K562 (cell line): ENCODE results near the gene COQ9. TPM values are rescaled to one million over a fixed set of nuclear protein-coding genes. Genes with fewer than 3 reads are reported as not detected.

Source experiments
- BHLHE40 ChIP-seq: IDR thresholded peaks from 2 replicates; pipeline ENCODE4 v1.6.1; 2011; ENCODE audit warnings: low read length, improper control_type of control experiment
- CXXC5 ChIP-seq: fragments of 250-450 bp; sonication (Bioruptor Pico); IDR thresholded peaks from 2 replicates; pipeline ENCODE4 v1.8.0; 2022; ENCODE audit warnings: inconsistent platforms, mild to moderate bottlenecking, moderate library complexity
- EZH2 ChIP-seq: IDR thresholded peaks from 2 replicates; pipeline ENCODE4 v1.6.1; 2012; ENCODE audit warnings: low read depth, mild to moderate bottlenecking, inconsistent platforms, low read length, borderline replicate concordance
- GATA2 ChIP-seq: sonication (generic); formaldehyde crosslinking; IDR thresholded peaks from 2 replicates; pipeline ENCODE4 v1.4.0; 2020; ENCODE audit warnings: mild to moderate bottlenecking, missing genetic modification reagents
- GTF2A2 ChIP-seq: IDR thresholded peaks from 2 replicates; pipeline ENCODE4 v1.6.1; 2016; ENCODE audit warnings: mild to moderate bottlenecking, missing genetic modification characterization, missing compliant biosample characterization
- NR2C2 ChIP-seq, 2 experiments: fragments of 200-800 bp in 1 of 2; sonication (Bioruptor generic) in 1 of 2; sonication (generic) in 1 of 2; formaldehyde crosslinking in 1 of 2; IDR thresholded peaks; 2 replicates each; pipeline versions ENCODE4 v1.6.1 to v1.8.0; 2016 to 2022; ENCODE audit warnings: mild to moderate bottlenecking in 1 of 2, missing compliant biosample characterization in 1 of 2, missing genetic modification characterization in 1 of 2, missing genetic modification reagents in 1 of 2
- PHF20 ChIP-seq: fragments of 450-650 bp; IDR thresholded peaks from 2 replicates; pipeline ENCODE4 v1.6.1; 2018; ENCODE audit not compliant: partially characterized antibody
- RBFOX2 ChIP-seq: fragments of 200-400 bp; formaldehyde crosslinking; IDR thresholded peaks from 2 replicates; pipeline ENCODE4 v1.6.1; 2017; ENCODE audit warnings: low read depth, mild to moderate bottlenecking, low read length, moderate library complexity
- SRSF1 ChIP-seq: fragments of 200-400 bp; formaldehyde crosslinking; IDR thresholded peaks from 2 replicates; pipeline ENCODE4 v1.6.1; 2017; ENCODE audit warnings: mild to moderate bottlenecking, low read depth, low read length, moderate library complexity
- TBL1XR1 ChIP-seq, 2 experiments: IDR thresholded peaks; 2 replicates each; pipeline ENCODE4 v1.6.1; 2012; ENCODE audit warnings: improper control_type of control experiment in 2 of 2, low read length in 2 of 2, mild to moderate bottlenecking in 1 of 2
- TCF3 ChIP-seq: sonication (generic); formaldehyde crosslinking; IDR thresholded peaks from 2 replicates; pipeline ENCODE4 v1.4.0; 2020; ENCODE audit warnings: mild to moderate bottlenecking, missing genetic modification reagents
- polyA plus RNA-seq, 8 experiments: library from polyadenylated mRNA; depleted of rRNA in 4 of 8; stranded (reverse) in 5 of 8; unstranded in 3 of 8; fragments of >200 nt; fragmentation: Nextera tagmentation in 2 of 8; fragmentation: Illumina TruSeq in 1 of 8; extraction: Ambion mirVana in 2 of 8; extraction: Trizol in 1 of 8; gene quantifications; 2 replicates each; pipeline versions ENCODE4 v1.2.1 to v1.2.3, GENCODE V29; 2011 to 2014; ENCODE audit warnings: inconsistent platforms in 1 of 8, missing spikeins in 1 of 8
- total RNA-seq, 7 experiments: library from RNA; depleted of rRNA in 6 of 7; stranded (reverse); fragments of >200 nt in 6 of 7; fragmentation: Illumina TruSeq in 2 of 7; extraction: Trizol in 2 of 7; gene quantifications; 2 replicates each; pipeline versions ENCODE4 v1.2.1 to v1.2.3, GENCODE V29; 2011 to 2021; ENCODE audit warnings: low replicate concordance in 1 of 7
- TF ChIP-seq, protein P1 (sequence below): fragments of 200-800 bp; sonication (Bioruptor generic); IDR thresholded peaks from 2 replicates; pipeline ENCODE4 v1.6.1; 2017; ENCODE audit warnings: missing genetic modification characterization, missing compliant biosample characterization
- TF ChIP-seq, protein P2 (sequence below): fragments of 450-650 bp; formaldehyde crosslinking; IDR thresholded peaks from 2 replicates; pipeline ENCODE4 v1.4.0; 2022; ENCODE audit warnings: missing genetic modification characterization
- TF ChIP-seq, protein P3 (sequence below): sonication (generic); formaldehyde crosslinking; IDR thresholded peaks from 2 replicates; pipeline ENCODE4 v1.8.0; 2022; ENCODE audit warnings: mild to moderate bottlenecking, low read depth, missing genetic modification reagents
- TF ChIP-seq, protein P4 (sequence below), 2 experiments: fragments of 450-650 bp; conservative IDR thresholded peaks; 2 replicates each; pipeline ENCODE4 v1.6.1; 2017; ENCODE audit warnings: mild to moderate bottlenecking in 2 of 2, moderate library complexity in 2 of 2

The COQ9 gene
- total and polyA plus RNA-seq, 9 of the 15 experiments (the other 6 are each of a cell fraction or from before 2014, with no cell fraction given) = 35.0 to 139 (median 71.4) TPM

DNA sequence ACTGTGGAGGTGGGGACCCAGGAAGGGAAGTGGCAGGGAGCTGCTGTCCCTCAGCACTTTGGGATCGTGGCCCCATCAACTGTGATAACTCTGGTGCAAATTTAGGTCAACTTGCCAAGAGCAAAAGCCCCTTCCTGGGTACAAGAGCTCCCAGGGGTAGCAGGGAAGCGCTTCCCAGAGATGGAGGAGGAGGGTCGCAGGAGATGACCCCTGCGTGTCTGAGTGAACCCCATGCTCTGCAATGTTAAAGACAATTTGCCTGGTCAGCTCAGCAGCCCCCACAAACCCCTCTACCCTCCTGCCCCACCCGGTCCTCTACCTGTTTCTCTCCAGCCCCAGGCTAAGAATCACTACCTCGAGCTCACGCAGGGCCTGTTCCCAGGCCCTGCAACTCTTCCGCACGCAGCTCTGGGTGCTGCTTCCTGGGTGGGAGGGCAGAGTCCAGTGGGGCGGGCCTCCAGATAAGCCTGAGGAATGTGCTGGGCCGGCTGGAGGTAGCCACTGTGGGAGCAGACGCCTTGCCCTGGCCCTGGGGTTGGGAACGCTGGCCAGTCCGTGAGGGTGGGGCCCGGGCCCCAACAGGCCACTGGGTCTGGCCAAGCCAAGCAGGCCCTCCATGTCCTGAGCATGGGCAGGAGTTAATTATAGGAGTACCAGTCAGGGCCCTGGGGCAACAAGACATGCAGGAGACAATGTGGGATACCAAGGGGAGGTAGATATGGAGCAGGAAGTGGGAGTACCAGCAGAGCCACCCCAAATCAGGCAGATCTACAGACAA lies 32.9 kb downstream of the COQ9 start (continued):
- TF ChIP-seq TCF3 = peak; percentile 21; the same call in 1 of the 2 replicates
- peak; percentile 34; the same call in 1 of the 2 replicates for TF ChIP-seq CXXC5
- TF ChIP-seq RBFOX2 = peak; percentile 66
- TF ChIP-seq, protein P1, sequence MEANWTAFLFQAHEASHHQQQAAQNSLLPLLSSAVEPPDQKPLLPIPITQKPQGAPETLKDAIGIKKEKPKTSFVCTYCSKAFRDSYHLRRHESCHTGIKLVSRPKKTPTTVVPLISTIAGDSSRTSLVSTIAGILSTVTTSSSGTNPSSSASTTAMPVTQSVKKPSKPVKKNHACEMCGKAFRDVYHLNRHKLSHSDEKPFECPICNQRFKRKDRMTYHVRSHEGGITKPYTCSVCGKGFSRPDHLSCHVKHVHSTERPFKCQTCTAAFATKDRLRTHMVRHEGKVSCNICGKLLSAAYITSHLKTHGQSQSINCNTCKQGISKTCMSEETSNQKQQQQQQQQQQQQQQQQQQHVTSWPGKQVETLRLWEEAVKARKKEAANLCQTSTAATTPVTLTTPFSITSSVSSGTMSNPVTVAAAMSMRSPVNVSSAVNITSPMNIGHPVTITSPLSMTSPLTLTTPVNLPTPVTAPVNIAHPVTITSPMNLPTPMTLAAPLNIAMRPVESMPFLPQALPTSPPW (CRISPR knock-in tag) = peak; percentile 33
- no peak for TF ChIP-seq NR2C2 (CRISPR knock-in tag; IDR thresholded peaks at IDR 0.05)
- TF ChIP-seq NR2C2 (tag; IDR thresholded peaks at IDR 0.05) = peak; percentile 66
- no peak for TF ChIP-seq GTF2A2
- 0 out of 2 replicates have a peak, but pooled peaks have one; percentile 11 for TF ChIP-seq GATA2 (CRISPR knock-in tag)
- TF ChIP-seq, protein P2, sequence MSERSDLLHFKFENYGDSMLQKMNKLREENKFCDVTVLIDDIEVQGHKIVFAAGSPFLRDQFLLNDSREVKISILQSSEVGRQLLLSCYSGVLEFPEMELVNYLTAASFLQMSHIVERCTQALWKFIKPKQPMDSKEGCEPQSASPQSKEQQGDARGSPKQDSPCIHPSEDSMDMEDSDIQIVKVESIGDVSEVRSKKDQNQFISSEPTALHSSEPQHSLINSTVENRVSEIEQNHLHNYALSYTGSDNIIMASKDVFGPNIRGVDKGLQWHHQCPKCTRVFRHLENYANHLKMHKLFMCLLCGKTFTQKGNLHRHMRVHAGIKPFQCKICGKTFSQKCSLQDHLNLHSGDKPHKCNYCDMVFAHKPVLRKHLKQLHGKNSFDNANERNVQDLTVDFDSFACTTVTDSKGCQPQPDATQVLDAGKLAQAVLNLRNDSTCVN (CRISPR knock-in tag) = no peak
- TF ChIP-seq, protein P3, sequence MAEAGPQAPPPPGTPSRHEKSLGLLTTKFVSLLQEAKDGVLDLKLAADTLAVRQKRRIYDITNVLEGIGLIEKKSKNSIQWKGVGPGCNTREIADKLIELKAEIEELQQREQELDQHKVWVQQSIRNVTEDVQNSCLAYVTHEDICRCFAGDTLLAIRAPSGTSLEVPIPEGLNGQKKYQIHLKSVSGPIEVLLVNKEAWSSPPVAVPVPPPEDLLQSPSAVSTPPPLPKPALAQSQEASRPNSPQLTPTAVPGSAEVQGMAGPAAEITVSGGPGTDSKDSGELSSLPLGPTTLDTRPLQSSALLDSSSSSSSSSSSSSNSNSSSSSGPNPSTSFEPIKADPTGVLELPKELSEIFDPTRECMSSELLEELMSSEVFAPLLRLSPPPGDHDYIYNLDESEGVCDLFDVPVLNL = no peak
- no peak for TF ChIP-seq EZH2
- TF ChIP-seq, protein P4, sequence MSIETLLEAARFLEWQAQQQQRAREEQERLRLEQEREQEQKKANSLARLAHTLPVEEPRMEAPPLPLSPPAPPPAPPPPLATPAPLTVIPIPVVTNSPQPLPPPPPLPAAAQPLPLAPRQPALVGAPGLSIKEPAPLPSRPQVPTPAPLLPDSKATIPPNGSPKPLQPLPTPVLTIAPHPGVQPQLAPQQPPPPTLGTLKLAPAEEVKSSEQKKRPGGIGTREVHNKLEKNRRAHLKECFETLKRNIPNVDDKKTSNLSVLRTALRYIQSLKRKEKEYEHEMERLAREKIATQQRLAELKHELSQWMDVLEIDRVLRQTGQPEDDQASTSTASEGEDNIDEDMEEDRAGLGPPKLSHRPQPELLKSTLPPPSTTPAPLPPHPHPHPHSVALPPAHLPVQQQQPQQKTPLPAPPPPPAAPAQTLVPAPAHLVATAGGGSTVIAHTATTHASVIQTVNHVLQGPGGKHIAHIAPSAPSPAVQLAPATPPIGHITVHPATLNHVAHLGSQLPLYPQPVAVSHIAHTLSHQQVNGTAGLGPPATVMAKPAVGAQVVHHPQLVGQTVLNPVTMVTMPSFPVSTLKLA (conservative IDR thresholded peaks at IDR 0.05) = 0 out of 4 replicates have a peak, but pooled peaks of 1 of the 2 experiments have one; percentile 24
- peak; percentile 82 for TF ChIP-seq PHF20
- no peak for TF ChIP-seq SRSF1
- TF ChIP-seq TBL1XR1 (IDR thresholded peaks at IDR 0.05; ENCODE audit: low read length in 2 of 2) = 0 out of 4 replicates have a peak, but pooled peaks of 1 of the 2 experiments have one; percentile 8
- peak; percentile 31; the same call in 1 of the 2 replicates for TF ChIP-seq BHLHE40
